WTC11 (cell line): ENCODE data around the gene BFSP2. TPM values are rescaled to one million over a fixed set of nuclear protein-coding genes. Genes with fewer than 3 reads are reported as not detected.

Experiments
- ATAC-seq: fragments of 200-7000 bp; cut with Tn5 transposase; 2 replicates; pipeline ENCODE4 v1.10.0; 2021; ENCODE audit warnings: mild to moderate bottlenecking, moderate library complexity
- CTCF ChIA-PET: fragments of 300-600 bp; sonication (Branson Sonifier 250); formaldehyde crosslinking; loops from one replicate; lab custom pipeline; 2021; ENCODE audit warnings: antibody characterized with exemption; lab: Charles Lee
- POLR2A ChIA-PET: fragments of 350-600 bp; sonication (Branson Sonifier 250); formaldehyde crosslinking; loops from one replicate; lab custom pipeline; 2021; ENCODE audit warnings: antibody characterized with exemption; lab: Charles Lee
- DNase-seq: peaks from one replicate; pipeline ENCODE4 v3.0.0; 2021; ENCODE audit warnings: low spot score
- H3K27ac Mint-ChIP-seq: 2 replicates; pipeline ENCODE4 v1.8.0; 2021; ENCODE audit warnings: mixed read lengths
- H3K27me3 Mint-ChIP-seq: 2 replicates; pipeline ENCODE4 v1.8.0; 2021; ENCODE audit warnings: low read depth, mild to moderate bottlenecking, moderate library complexity, mixed read lengths
- H3K36me3 Mint-ChIP-seq: 2 replicates; pipeline ENCODE4 v1.8.0; 2021; ENCODE audit warnings: mixed read lengths
- H3K4me1 Mint-ChIP-seq: 2 replicates; pipeline ENCODE4 v1.8.0; 2022; ENCODE audit warnings: mixed read lengths
- H3K4me3 Mint-ChIP-seq: 2 replicates; pipeline ENCODE4 v1.8.0; 2021; ENCODE audit warnings: mild to moderate bottlenecking, moderate library complexity, mixed read lengths
- H3K9me3 Mint-ChIP-seq: 2 replicates; pipeline ENCODE4 v1.8.0; 2021; ENCODE audit warnings: mixed read lengths
- ATF1 ChIP-seq: sonication (generic); formaldehyde crosslinking; IDR thresholded peaks from 2 replicates; pipeline ENCODE4 v1.8.1; 2023; ENCODE audit warnings: mild to moderate bottlenecking, moderate library complexity, missing genetic modification reagents
- ATF6 ChIP-seq: sonication (generic); formaldehyde crosslinking; IDR thresholded peaks from 2 replicates; pipeline ENCODE4 v1.8.1; 2023; ENCODE audit warnings: mild to moderate bottlenecking, missing genetic modification reagents
- CREB1 ChIP-seq: sonication (generic); formaldehyde crosslinking; IDR thresholded peaks from 2 replicates; pipeline ENCODE4 v1.8.0; 2023; ENCODE audit warnings: mild to moderate bottlenecking, missing genetic modification reagents
- E2F4 ChIP-seq: sonication (generic); formaldehyde crosslinking; IDR thresholded peaks from 2 replicates; pipeline ENCODE4 v1.8.1; 2022; ENCODE audit warnings: low read depth, mild to moderate bottlenecking, moderate library complexity, missing genetic modification reagents, borderline replicate concordance
- ETV6 ChIP-seq: sonication (generic); formaldehyde crosslinking; IDR thresholded peaks from 2 replicates; pipeline ENCODE4 v1.8.1; 2022; ENCODE audit warnings: mild to moderate bottlenecking, missing genetic modification reagents
- NFATC4 ChIP-seq: fragments of 250-450 bp; sonication (Bioruptor Pico); IDR thresholded peaks from 2 replicates; pipeline ENCODE4 v1.9.0; 2021; ENCODE audit warnings: mild to moderate bottlenecking
- NFYB ChIP-seq: sonication (generic); formaldehyde crosslinking; conservative IDR thresholded peaks from 2 replicates; pipeline ENCODE4 v1.8.0; 2022; ENCODE audit warnings: low read depth, missing genetic modification reagents
- RORB ChIP-seq: fragments of 250-450 bp; sonication (Bioruptor Pico); IDR thresholded peaks from 2 replicates; pipeline ENCODE4 v1.9.0; 2021; ENCODE audit warnings: mild to moderate bottlenecking
- SOX15 ChIP-seq: fragments of 250-450 bp; sonication (Bioruptor Pico); IDR thresholded peaks from 2 replicates; pipeline ENCODE4 v1.9.0; 2021; ENCODE audit warnings: mild to moderate bottlenecking
- TCF7 ChIP-seq: sonication (generic); formaldehyde crosslinking; IDR thresholded peaks from 2 replicates; pipeline ENCODE4 v1.8.0; 2022; ENCODE audit warnings: mild to moderate bottlenecking, low read depth, missing genetic modification reagents, moderate library complexity
- ZNF232 ChIP-seq: sonication (generic); formaldehyde crosslinking; IDR thresholded peaks from 2 replicates; pipeline ENCODE4 v1.8.0; 2022; ENCODE audit warnings: mild to moderate bottlenecking, missing genetic modification reagents
- ZNF317 ChIP-seq: sonication (generic); formaldehyde crosslinking; IDR thresholded peaks from 2 replicates; pipeline ENCODE4 v1.8.1; 2023; ENCODE audit warnings: low read depth, mild to moderate bottlenecking, moderate library complexity, missing genetic modification reagents, borderline replicate concordance
- ZNF416 ChIP-seq: fragments of 250-450 bp; sonication (Bioruptor Pico); IDR thresholded peaks from 2 replicates; pipeline ENCODE4 v1.9.0; 2021; ENCODE audit warnings: mild to moderate bottlenecking, inconsistent platforms
- ZSCAN18 ChIP-seq: fragments of 250-450 bp; sonication (Bioruptor Pico); IDR thresholded peaks from 2 replicates; pipeline ENCODE4 v2.1.2; 2022; ENCODE audit warnings: mild to moderate bottlenecking, moderate library complexity
- total RNA-seq: library from RNA; stranded (reverse); gene quantifications from 3 replicates; pipeline ENCODE4 v1.2.3, GENCODE V29; 2021
- TF ChIP-seq, protein P1 (sequence below): fragments of 250-450 bp; sonication (Bioruptor Pico); IDR thresholded peaks from 2 replicates; pipeline ENCODE4 v1.9.0; 2021; ENCODE audit warnings: moderate library complexity, mild to moderate bottlenecking, inconsistent platforms, borderline replicate concordance
- TF ChIP-seq, protein P2 (sequence below): sonication (generic); formaldehyde crosslinking; IDR thresholded peaks from 2 replicates; pipeline ENCODE4 v1.8.0; 2022; ENCODE audit warnings: mild to moderate bottlenecking, missing genetic modification reagents
- TF ChIP-seq, protein P3 (sequence below): sonication (generic); formaldehyde crosslinking; IDR thresholded peaks from 2 replicates; pipeline ENCODE4 v1.8.0; 2022; ENCODE audit warnings: mild to moderate bottlenecking, missing genetic modification reagents
- TF ChIP-seq, protein P4 (sequence below): sonication (generic); formaldehyde crosslinking; IDR thresholded peaks from 2 replicates; pipeline ENCODE4 v1.8.1; 2023; ENCODE audit warnings: mild to moderate bottlenecking, missing genetic modification reagents
- TF ChIP-seq, protein P5 (sequence below): fragments of 200-600 bp; IDR thresholded peaks from 2 replicates; pipeline ENCODE4 v1.8.0; 2022; ENCODE audit warnings: antibody characterized with exemption

Gene BFSP2
- total RNA-seq, 1 experiment from 2014 or later, result not detected

- Mint-ChIP-seq H3K4me1 (peaks cover 11% of the 10 kb centered on the region), H3K27ac (no peak overlapping the region), H3K36me3 (no peaks in the 10 kb centered on the region), H3K9me3 (no peaks in the 10 kb centered on the region), H3K27me3 (peaks cover 12% of the 10 kb centered on the region), H3K4me3 (no peak overlapping the region)
- TF ChIP-seq, protein P1, sequence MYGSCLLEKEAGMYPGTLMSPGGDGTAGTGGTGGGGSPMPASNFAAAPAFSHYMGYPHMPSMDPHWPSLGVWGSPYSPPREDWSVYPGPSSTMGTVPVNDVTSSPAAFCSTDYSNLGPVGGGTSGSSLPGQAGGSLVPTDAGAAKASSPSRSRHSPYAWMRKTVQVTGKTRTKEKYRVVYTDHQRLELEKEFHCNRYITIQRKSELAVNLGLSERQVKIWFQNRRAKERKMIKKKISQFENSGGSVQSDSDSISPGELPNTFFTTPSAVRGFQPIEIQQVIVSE (CRISPR knock-in tag), result no peak
- TF ChIP-seq E2F4 (CRISPR knock-in tag) (no peak), ZSCAN18 (CRISPR knock-in tag) (no peak), ZNF317 (CRISPR knock-in tag) (no peak), CREB1 (CRISPR knock-in tag) (no peak), NFATC4 (CRISPR knock-in tag) (no peak), ETV6 (CRISPR knock-in tag) (no peak), ATF6 (CRISPR knock-in tag) (no peak), RORB (CRISPR knock-in tag) (no peak), SOX15 (CRISPR knock-in tag) (no peak)
- TF ChIP-seq, protein P2, sequence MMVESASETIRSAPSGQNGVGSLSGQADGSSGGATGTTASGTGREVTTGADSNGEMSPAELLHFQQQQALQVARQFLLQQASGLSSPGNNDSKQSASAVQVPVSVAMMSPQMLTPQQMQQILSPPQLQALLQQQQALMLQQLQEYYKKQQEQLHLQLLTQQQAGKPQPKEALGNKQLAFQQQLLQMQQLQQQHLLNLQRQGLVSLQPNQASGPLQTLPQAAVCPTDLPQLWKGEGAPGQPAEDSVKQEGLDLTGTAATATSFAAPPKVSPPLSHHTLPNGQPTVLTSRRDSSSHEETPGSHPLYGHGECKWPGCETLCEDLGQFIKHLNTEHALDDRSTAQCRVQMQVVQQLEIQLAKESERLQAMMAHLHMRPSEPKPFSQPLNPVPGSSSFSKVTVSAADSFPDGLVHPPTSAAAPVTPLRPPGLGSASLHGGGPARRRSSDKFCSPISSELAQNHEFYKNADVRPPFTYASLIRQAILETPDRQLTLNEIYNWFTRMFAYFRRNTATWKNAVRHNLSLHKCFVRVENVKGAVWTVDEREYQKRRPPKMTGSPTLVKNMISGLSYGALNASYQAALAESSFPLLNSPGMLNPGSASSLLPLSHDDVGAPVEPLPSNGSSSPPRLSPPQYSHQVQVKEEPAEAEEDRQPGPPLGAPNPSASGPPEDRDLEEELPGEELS (CRISPR knock-in tag), result no peak
- TF ChIP-seq, protein P3, sequence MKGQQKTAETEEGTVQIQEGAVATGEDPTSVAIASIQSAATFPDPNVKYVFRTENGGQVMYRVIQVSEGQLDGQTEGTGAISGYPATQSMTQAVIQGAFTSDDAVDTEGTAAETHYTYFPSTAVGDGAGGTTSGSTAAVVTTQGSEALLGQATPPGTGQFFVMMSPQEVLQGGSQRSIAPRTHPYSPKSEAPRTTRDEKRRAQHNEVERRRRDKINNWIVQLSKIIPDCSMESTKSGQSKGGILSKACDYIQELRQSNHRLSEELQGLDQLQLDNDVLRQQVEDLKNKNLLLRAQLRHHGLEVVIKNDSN (CRISPR knock-in tag), result no peak
- ChIA-PET CTCF (interaction anchor here (1.0 to 2.0 kb wide), 5 partner anchors 9 to 112 kb away, joined by 3 to 7 read pairs (median 3); partner anchors contain the start of gene CDV3), POLR2A (no interaction called here)
- DNase-seq (no peak), ATAC-seq (no peak)
Measured at GRCh38 chr3:133466531-133467386, 66.9 kb downstream of the BFSP2 start.

DNA sequence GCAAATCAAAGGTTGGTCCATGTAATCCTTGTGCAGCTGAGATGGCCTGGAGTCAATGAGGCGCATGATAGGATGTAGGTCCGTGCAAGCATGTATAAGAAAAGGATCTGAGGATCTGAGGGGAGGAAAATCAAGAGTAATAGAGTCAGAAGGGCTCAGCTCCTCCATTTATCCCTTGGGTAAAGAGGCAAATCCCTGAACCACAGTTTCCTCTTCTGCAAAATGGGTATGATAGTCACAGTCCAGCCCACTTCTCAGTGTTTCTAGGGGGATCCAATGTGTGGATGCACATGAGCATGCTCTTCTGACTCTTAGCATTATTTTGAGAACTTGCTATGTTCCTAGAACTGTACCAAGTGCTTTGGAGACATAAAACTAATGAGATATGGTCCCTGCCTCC is 67.9 kb downstream of the BFSP2 start:
- no peaks in the 10 kb centered on the region for H3K9me3 Mint-ChIP-seq
- ChIA-PET POLR2A (no interaction called here), CTCF (interaction anchor here (1.0 to 2.0 kb wide), 4 partner anchors 10 to 111 kb away, joined by 3 to 7 read pairs (median 4); partner anchors contain the start of gene CDV3)
- DNase-seq (no peak), ATAC-seq (no peak)
- H3K36me3 Mint-ChIP-seq, result no peaks in the 10 kb centered on the region
- peaks cover 12% of the 10 kb centered on the region for H3K4me1 Mint-ChIP-seq
- H3K27me3 Mint-ChIP-seq, result peaks cover 17% of the 10 kb centered on the region
- TF ChIP-seq, protein P4, sequence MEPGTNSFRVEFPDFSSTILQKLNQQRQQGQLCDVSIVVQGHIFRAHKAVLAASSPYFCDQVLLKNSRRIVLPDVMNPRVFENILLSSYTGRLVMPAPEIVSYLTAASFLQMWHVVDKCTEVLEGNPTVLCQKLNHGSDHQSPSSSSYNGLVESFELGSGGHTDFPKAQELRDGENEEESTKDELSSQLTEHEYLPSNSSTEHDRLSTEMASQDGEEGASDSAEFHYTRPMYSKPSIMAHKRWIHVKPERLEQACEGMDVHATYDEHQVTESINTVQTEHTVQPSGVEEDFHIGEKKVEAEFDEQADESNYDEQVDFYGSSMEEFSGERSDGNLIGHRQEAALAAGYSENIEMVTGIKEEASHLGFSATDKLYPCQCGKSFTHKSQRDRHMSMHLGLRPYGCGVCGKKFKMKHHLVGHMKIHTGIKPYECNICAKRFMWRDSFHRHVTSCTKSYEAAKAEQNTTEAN (CRISPR knock-in tag), result no peak
- TF ChIP-seq ZNF416 (CRISPR knock-in tag), result no peak
- TF ChIP-seq, protein P5, sequence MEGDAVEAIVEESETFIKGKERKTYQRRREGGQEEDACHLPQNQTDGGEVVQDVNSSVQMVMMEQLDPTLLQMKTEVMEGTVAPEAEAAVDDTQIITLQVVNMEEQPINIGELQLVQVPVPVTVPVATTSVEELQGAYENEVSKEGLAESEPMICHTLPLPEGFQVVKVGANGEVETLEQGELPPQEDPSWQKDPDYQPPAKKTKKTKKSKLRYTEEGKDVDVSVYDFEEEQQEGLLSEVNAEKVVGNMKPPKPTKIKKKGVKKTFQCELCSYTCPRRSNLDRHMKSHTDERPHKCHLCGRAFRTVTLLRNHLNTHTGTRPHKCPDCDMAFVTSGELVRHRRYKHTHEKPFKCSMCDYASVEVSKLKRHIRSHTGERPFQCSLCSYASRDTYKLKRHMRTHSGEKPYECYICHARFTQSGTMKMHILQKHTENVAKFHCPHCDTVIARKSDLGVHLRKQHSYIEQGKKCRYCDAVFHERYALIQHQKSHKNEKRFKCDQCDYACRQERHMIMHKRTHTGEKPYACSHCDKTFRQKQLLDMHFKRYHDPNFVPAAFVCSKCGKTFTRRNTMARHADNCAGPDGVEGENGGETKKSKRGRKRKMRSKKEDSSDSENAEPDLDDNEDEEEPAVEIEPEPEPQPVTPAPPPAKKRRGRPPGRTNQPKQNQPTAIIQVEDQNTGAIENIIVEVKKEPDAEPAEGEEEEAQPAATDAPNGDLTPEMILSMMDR, result no peak
- no peak for TF ChIP-seq ATF1 (CRISPR knock-in tag)
- no peak for TF ChIP-seq ZNF232 (CRISPR knock-in tag)
- TF ChIP-seq TCF7 (CRISPR knock-in tag), result no peak
- no peak for TF ChIP-seq NFYB (CRISPR knock-in tag)
- no peak overlapping the region for H3K27ac Mint-ChIP-seq
- no peak overlapping the region for H3K4me3 Mint-ChIP-seq
